HepG2 (cell line): ENCODE measurements around the gene TJP3. TPM values are rescaled to one million over a fixed set of nuclear protein-coding genes. Genes with fewer than 3 reads are reported as not detected.

Experiments used
- ATF1 ChIP-seq: IDR thresholded peaks from 2 replicates; pipeline ENCODE4 v1.6.1; 2016; ENCODE audit warnings: mild to moderate bottlenecking, control low read depth
- BHLHE40 ChIP-seq: IDR thresholded peaks from 2 replicates; pipeline ENCODE4 v1.6.1; 2011; ENCODE audit warnings: low read length, improper control_type of control experiment
- CREM ChIP-seq, 2 experiments: sonication (generic) in 1 of 2; formaldehyde crosslinking in 1 of 2; IDR thresholded peaks; 2 replicates each; pipeline versions ENCODE4 v1.4.0 to v1.6.1; 2016 to 2020; ENCODE audit warnings: antibody characterized with exemption in 1 of 2, mild to moderate bottlenecking in 1 of 2, missing genetic modification reagents in 1 of 2
- GPN1 ChIP-seq: sonication (generic); formaldehyde crosslinking; IDR thresholded peaks from 2 replicates; pipeline ENCODE4 v1.5.1; 2020; ENCODE audit warnings: missing genetic modification reagents, borderline replicate concordance
- HNRNPLL ChIP-seq: fragments of 200-400 bp; formaldehyde crosslinking; IDR thresholded peaks from 2 replicates; pipeline ENCODE4 v1.6.1; 2017; ENCODE audit warnings: mild to moderate bottlenecking, low read depth, low read length; ENCODE audit not compliant: poor library complexity, severe bottlenecking
- HOXA3 ChIP-seq: sonication (generic); formaldehyde crosslinking; IDR thresholded peaks from 2 replicates; pipeline ENCODE4 v1.5.0; 2020; ENCODE audit warnings: missing genetic modification reagents
- HOXA9 ChIP-seq: sonication (generic); formaldehyde crosslinking; IDR thresholded peaks from 2 replicates; pipeline ENCODE4 v1.8.1; 2022; ENCODE audit warnings: missing genetic modification reagents, mild to moderate bottlenecking, moderate library complexity, borderline replicate concordance
- POLR2AphosphoS5 ChIP-seq: IDR thresholded peaks from 2 replicates; pipeline ENCODE4 v1.6.1; 2012; ENCODE audit warnings: low read depth, low read length
- TCF7L2 ChIP-seq: IDR thresholded peaks from 2 replicates; pipeline ENCODE4 v1.6.1; 2011; ENCODE audit warnings: mild to moderate bottlenecking, low read depth, low read length, moderate library complexity
- ZFP82 ChIP-seq: sonication (generic); formaldehyde crosslinking; IDR thresholded peaks from 2 replicates; pipeline ENCODE4 v1.5.1; 2020; ENCODE audit warnings: mild to moderate bottlenecking, missing genetic modification reagents, borderline replicate concordance
- ZNF44 ChIP-seq: sonication (generic); formaldehyde crosslinking; IDR thresholded peaks from 2 replicates; pipeline ENCODE4 v1.5.1; 2020; ENCODE audit warnings: mild to moderate bottlenecking, missing genetic modification reagents
- ZNF484 ChIP-seq: sonication (generic); formaldehyde crosslinking; IDR thresholded peaks from 2 replicates; pipeline ENCODE4 v1.5.1; 2020; ENCODE audit warnings: mild to moderate bottlenecking, low read depth, missing genetic modification reagents, borderline replicate concordance
- ZSCAN25 ChIP-seq: sonication (generic); formaldehyde crosslinking; IDR thresholded peaks from 2 replicates; pipeline ENCODE4 v1.8.0; 2022; ENCODE audit warnings: mild to moderate bottlenecking, missing genetic modification reagents
- ZZZ3 ChIP-seq: sonication (generic); formaldehyde crosslinking; IDR thresholded peaks from 2 replicates; pipeline ENCODE4 v1.4.0; 2020; ENCODE audit warnings: missing genetic modification reagents, mild to moderate bottlenecking, borderline replicate concordance
- polyA plus RNA-seq, 8 experiments: library from polyadenylated mRNA; depleted of rRNA in 3 of 8; stranded (reverse) in 7 of 8; unstranded in 1 of 8; fragments of >200 nt; fragmentation: Illumina TruSeq in 4 of 8; extraction: Trizol in 4 of 8; gene quantifications; 2 replicates each; pipeline versions ENCODE4 v1.2.1 to v1.2.3, GENCODE V29; 2011 to 2016; ENCODE audit warnings: low read depth in 4 of 8, missing spikeins in 1 of 8, mixed read lengths in 1 of 8; ENCODE audit not compliant: insufficient read depth in 1 of 8
- total RNA-seq, 5 experiments: library from RNA; depleted of rRNA; stranded (reverse); fragments of >200 nt; fragmentation: Illumina TruSeq; extraction: Trizol; gene quantifications; 2 replicates each; pipeline ENCODE4 v1.2.3, GENCODE V29; 2016; ENCODE audit warnings: low read depth in 1 of 5
- TF ChIP-seq, protein P1 (sequence below): sonication (generic); formaldehyde crosslinking; IDR thresholded peaks from 2 replicates; pipeline ENCODE4 v1.4.0; 2020; ENCODE audit warnings: mild to moderate bottlenecking, missing genetic modification reagents
- TF ChIP-seq, protein P2 (sequence below): sonication (generic); formaldehyde crosslinking; IDR thresholded peaks from 2 replicates; pipeline ENCODE4 v1.4.0; 2020; ENCODE audit warnings: missing genetic modification reagents
- TF ChIP-seq, protein P3 (sequence below): sonication (generic); formaldehyde crosslinking; IDR thresholded peaks from 2 replicates; pipeline ENCODE4 v1.9.0; 2021; ENCODE audit warnings: missing genetic modification reagents, borderline replicate concordance
- TF ChIP-seq, protein P4 (sequence below): sonication (generic); formaldehyde crosslinking; IDR thresholded peaks from 2 replicates; pipeline ENCODE4 v1.9.0; 2021; ENCODE audit warnings: mild to moderate bottlenecking, missing genetic modification reagents
- TF ChIP-seq, protein P5 (sequence below): sonication (generic); formaldehyde crosslinking; IDR thresholded peaks from 2 replicates; pipeline ENCODE4 v1.5.0; 2020; ENCODE audit warnings: mild to moderate bottlenecking, missing genetic modification reagents, moderate library complexity

TJP3 gene
- total and polyA plus RNA-seq, 2 of the 13 experiments (the other 11 are each of a cell fraction or from before 2014, with no cell fraction given) = 2.3 to 21.5 TPM

DNA sequence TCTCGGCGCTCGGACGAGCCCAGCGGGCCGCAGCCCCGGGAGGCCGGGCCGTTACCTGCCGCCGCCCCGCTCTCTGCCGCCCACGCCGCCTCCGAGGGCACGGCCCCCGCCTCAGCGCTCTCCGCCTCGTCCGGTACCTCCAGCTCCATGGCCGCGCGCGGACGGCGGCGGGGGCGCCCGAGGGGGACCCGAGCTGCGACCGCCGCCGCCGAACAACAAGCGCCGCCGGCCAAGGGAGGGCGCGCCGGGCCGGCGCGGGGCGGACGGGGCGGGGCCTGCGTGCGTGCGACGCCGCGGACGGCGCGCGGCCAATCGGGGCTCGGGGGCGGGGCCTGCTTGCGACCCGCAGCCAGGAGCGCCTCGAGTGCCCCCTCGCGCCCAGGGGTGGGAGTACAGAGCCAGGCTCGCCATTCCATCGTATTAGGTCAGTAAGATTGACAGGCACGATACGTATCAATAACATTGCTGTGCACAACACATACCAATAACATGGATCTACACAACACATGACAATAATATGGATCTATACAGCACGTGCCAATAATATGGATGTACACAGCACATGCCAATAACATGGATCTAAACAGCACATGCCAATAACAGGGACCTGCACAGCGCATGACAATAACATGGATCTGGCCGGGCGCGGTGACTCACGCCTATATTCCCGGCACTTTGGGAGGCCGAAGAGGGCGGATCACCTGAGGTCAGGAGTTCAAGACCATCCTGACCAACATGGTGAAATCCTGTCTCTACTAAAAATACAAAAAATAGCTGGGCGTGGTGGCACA is 7.7 kb upstream of the TJP3 start, which contains the start of gene PIP5K1C (continued):
- TF ChIP-seq, protein P1, sequence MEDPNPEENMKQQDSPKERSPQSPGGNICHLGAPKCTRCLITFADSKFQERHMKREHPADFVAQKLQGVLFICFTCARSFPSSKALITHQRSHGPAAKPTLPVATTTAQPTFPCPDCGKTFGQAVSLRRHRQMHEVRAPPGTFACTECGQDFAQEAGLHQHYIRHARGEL (CRISPR knock-in tag) = no peak
- TF ChIP-seq, protein P2, sequence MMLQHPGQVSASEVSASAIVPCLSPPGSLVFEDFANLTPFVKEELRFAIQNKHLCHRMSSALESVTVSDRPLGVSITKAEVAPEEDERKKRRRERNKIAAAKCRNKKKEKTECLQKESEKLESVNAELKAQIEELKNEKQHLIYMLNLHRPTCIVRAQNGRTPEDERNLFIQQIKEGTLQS = peak; percentile 10; the same call in 1 of the 2 replicates
- TF ChIP-seq, protein P3, sequence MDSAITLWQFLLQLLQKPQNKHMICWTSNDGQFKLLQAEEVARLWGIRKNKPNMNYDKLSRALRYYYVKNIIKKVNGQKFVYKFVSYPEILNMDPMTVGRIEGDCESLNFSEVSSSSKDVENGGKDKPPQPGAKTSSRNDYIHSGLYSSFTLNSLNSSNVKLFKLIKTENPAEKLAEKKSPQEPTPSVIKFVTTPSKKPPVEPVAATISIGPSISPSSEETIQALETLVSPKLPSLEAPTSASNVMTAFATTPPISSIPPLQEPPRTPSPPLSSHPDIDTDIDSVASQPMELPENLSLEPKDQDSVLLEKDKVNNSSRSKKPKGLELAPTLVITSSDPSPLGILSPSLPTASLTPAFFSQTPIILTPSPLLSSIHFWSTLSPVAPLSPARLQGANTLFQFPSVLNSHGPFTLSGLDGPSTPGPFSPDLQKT (CRISPR knock-in tag) = no peak
- TF ChIP-seq HOXA9 (CRISPR knock-in tag) (no peak), ZFP82 (no peak), BHLHE40 (peak; percentile 28; the same call in 1 of the 2 replicates), ZNF44 (CRISPR knock-in tag) (no peak), GPN1 (CRISPR knock-in tag) (no peak), CREM (IDR thresholded peaks at IDR 0.05) (0 out of 2 replicates have a peak, but pooled peaks have one; percentile 13), CREM (CRISPR knock-in tag; IDR thresholded peaks at IDR 0.05) (no peak), HOXA3 (CRISPR knock-in tag) (no peak), ATF1 (CRISPR knock-in tag) (no peak), ZNF484 (no peak), POLR2AphosphoS5 (no peak), ZZZ3 (CRISPR knock-in tag) (no peak), ZSCAN25 (CRISPR knock-in tag) (no peak), HNRNPLL (peak; percentile 3), TCF7L2 (no peak)
- TF ChIP-seq, protein P4, sequence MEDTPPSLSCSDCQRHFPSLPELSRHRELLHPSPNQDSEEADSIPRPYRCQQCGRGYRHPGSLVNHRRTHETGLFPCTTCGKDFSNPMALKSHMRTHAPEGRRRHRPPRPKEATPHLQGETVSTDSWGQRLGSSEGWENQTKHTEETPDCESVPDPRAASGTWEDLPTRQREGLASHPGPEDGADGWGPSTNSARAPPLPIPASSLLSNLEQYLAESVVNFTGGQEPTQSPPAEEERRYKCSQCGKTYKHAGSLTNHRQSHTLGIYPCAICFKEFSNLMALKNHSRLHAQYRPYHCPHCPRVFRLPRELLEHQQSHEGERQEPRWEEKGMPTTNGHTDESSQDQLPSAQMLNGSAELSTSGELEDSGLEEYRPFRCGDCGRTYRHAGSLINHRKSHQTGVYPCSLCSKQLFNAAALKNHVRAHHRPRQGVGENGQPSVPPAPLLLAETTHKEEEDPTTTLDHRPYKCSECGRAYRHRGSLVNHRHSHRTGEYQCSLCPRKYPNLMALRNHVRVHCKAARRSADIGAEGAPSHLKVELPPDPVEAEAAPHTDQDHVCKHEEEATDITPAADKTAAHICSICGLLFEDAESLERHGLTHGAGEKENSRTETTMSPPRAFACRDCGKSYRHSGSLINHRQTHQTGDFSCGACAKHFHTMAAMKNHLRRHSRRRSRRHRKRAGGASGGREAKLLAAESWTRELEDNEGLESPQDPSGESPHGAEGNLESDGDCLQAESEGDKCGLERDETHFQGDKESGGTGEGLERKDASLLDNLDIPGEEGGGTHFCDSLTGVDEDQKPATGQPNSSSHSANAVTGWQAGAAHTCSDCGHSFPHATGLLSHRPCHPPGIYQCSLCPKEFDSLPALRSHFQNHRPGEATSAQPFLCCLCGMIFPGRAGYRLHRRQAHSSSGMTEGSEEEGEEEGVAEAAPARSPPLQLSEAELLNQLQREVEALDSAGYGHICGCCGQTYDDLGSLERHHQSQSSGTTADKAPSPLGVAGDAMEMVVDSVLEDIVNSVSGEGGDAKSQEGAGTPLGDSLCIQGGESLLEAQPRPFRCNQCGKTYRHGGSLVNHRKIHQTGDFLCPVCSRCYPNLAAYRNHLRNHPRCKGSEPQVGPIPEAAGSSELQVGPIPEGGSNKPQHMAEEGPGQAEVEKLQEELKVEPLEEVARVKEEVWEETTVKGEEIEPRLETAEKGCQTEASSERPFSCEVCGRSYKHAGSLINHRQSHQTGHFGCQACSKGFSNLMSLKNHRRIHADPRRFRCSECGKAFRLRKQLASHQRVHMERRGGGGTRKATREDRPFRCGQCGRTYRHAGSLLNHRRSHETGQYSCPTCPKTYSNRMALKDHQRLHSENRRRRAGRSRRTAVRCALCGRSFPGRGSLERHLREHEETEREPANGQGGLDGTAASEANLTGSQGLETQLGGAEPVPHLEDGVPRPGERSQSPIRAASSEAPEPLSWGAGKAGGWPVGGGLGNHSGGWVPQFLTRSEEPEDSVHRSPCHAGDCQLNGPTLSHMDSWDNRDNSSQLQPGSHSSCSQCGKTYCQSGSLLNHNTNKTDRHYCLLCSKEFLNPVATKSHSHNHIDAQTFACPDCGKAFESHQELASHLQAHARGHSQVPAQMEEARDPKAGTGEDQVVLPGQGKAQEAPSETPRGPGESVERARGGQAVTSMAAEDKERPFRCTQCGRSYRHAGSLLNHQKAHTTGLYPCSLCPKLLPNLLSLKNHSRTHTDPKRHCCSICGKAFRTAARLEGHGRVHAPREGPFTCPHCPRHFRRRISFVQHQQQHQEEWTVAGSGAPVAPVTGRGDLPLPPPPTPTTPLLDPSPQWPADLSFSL (CRISPR knock-in tag) = no peak
- TF ChIP-seq, protein P5, sequence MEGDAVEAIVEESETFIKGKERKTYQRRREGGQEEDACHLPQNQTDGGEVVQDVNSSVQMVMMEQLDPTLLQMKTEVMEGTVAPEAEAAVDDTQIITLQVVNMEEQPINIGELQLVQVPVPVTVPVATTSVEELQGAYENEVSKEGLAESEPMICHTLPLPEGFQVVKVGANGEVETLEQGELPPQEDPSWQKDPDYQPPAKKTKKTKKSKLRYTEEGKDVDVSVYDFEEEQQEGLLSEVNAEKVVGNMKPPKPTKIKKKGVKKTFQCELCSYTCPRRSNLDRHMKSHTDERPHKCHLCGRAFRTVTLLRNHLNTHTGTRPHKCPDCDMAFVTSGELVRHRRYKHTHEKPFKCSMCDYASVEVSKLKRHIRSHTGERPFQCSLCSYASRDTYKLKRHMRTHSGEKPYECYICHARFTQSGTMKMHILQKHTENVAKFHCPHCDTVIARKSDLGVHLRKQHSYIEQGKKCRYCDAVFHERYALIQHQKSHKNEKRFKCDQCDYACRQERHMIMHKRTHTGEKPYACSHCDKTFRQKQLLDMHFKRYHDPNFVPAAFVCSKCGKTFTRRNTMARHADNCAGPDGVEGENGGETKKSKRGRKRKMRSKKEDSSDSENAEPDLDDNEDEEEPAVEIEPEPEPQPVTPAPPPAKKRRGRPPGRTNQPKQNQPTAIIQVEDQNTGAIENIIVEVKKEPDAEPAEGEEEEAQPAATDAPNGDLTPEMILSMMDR = peak; percentile 82
